Testis (tissue), 2 donors: ENCODE measurements around the gene GAB2.

Experiments used
- CTCF ChIP-seq, 3 experiments: fragments of 450-650 bp in 2 of 3; fragments of 200-600 bp in 1 of 3; sonication (generic) in 1 of 3; IDR thresholded peaks; one replicate each; pipeline ENCODE4 v1.5.1; 2016 to 2019; ENCODE audit warnings: antibody characterized with exemption in 3 of 3, mild to moderate bottlenecking in 2 of 3, moderate library complexity in 1 of 3
- POLR2A ChIP-seq: fragments of 450-650 bp; IDR thresholded peaks from one replicate; pipeline ENCODE4 v1.6.1; 2017; ENCODE audit warnings: antibody characterized with exemption, mild to moderate bottlenecking, moderate library complexity

- TF ChIP-seq CTCF (IDR thresholded peaks at IDR 0.05), result no peak
- no peak for TF ChIP-seq POLR2A
Observed at GRCh38 chr11:78268591-78269410, 148.8 kb downstream of the GAB2 start.
